22Rv1 (cell line): ENCODE data around the gene FMOD.

Experiments used
- CTCF ChIP-seq: fragments of 450-650 bp; IDR thresholded peaks from 2 replicates; pipeline ENCODE4 v1.5.1; 2017; ENCODE audit warnings: mild to moderate bottlenecking
- ZFX ChIP-seq: fragments of 450-650 bp; IDR thresholded peaks from 2 replicates; pipeline ENCODE4 v1.6.1; 2017; ENCODE audit warnings: antibody characterized with exemption, borderline replicate concordance

DNA sequence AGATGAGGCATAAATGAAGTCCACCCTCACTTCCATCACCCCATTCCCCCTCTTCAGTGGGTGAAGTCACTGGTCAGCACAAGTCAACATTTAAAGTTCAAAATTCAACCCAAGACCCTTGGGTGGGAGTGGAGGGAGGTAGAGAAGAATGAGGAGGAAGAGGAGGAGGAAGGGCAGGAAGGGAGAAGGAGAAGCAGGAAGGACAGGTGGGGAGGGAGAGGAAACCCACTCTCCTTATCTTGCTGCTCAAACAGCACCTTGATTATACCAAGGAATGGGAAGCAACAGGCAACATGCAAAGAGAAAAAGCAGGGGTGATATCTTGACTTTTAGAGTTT lies 49.6 kb downstream of the FMOD start:
- TF ChIP-seq CTCF = no peak
- no peak for TF ChIP-seq ZFX
